K562 (cell line): ENCODE measurements around the gene BTBD2. TPM values are rescaled to one million over a fixed set of nuclear protein-coding genes. Genes with fewer than 3 reads are reported as not detected.

Source experiments
- BRCA1 ChIP-seq, 2 experiments: fragments of 450-650 bp in 1 of 2; sonication (generic) in 1 of 2; formaldehyde crosslinking in 1 of 2; IDR thresholded peaks; 2 replicates each; pipeline versions ENCODE4 v1.5.0 to v1.6.1; 2017 to 2020; ENCODE audit warnings: mild to moderate bottlenecking in 1 of 2, missing genetic modification reagents in 1 of 2
- CCNT2 ChIP-seq: IDR thresholded peaks from 2 replicates; pipeline ENCODE4 v1.6.1; 2011; ENCODE audit warnings: borderline replicate concordance, low read depth, mild to moderate bottlenecking, moderate library complexity, mixed read lengths, low read length; ENCODE audit not compliant: insufficient read length; ENCODE audit errors: extremely low read depth
- ETV6 ChIP-seq, 3 experiments: fragments of 150-350 bp in 1 of 3; sonication (generic) in 1 of 3; formaldehyde crosslinking in 1 of 3; IDR thresholded peaks; 2 replicates each; pipeline versions ENCODE4 v1.6.1 to v1.8.0; 2014 to 2022; ENCODE audit warnings: borderline replicate concordance in 2 of 3, low read depth in 2 of 3, antibody characterized with exemption in 1 of 3, low read length in 1 of 3, mild to moderate bottlenecking in 1 of 3, missing genetic modification reagents in 1 of 3
- KAT7 ChIP-seq: sonication (generic); formaldehyde crosslinking; IDR thresholded peaks from 2 replicates; pipeline ENCODE4 v1.8.0; 2022; ENCODE audit warnings: missing genetic modification reagents, mild to moderate bottlenecking, borderline replicate concordance
- PCBP1 ChIP-seq: fragments of 200-400 bp; formaldehyde crosslinking; IDR thresholded peaks from 2 replicates; pipeline ENCODE4 v1.6.1; 2018; ENCODE audit warnings: mild to moderate bottlenecking, low read depth, low read length; ENCODE audit not compliant: poor library complexity, severe bottlenecking
- POLR2G ChIP-seq: fragments of 200-400 bp; formaldehyde crosslinking; IDR thresholded peaks from 2 replicates; pipeline ENCODE4 v1.6.1; 2017; ENCODE audit warnings: low read depth, mild to moderate bottlenecking, antibody characterized with exemption, low read length, moderate library complexity
- RBM22 ChIP-seq: fragments of 200-400 bp; formaldehyde crosslinking; IDR thresholded peaks from 2 replicates; pipeline ENCODE4 v1.6.1; 2018; ENCODE audit warnings: low read length, low read depth; ENCODE audit not compliant: poor library complexity, severe bottlenecking
- RERE ChIP-seq: sonication (generic); formaldehyde crosslinking; IDR thresholded peaks from 2 replicates; pipeline ENCODE4 v1.8.0; 2023; ENCODE audit warnings: missing genetic modification reagents, mild to moderate bottlenecking, borderline replicate concordance
- SRSF7 ChIP-seq: fragments of 200-400 bp; formaldehyde crosslinking; optimal IDR thresholded peaks from 2 replicates; pipeline ENCODE3; 2017; ENCODE audit warnings: mild to moderate bottlenecking, low read depth, low read length
- TFAP4 ChIP-seq: sonication (generic); formaldehyde crosslinking; IDR thresholded peaks from 2 replicates; pipeline ENCODE4 v1.8.0; 2022; ENCODE audit warnings: missing genetic modification reagents, mild to moderate bottlenecking, moderate library complexity, borderline replicate concordance
- TGIF2 ChIP-seq: sonication (generic); formaldehyde crosslinking; IDR thresholded peaks from 2 replicates; pipeline ENCODE4 v1.8.1; 2022; ENCODE audit warnings: mild to moderate bottlenecking, missing genetic modification reagents, moderate library complexity
- UBTF ChIP-seq, 2 experiments: IDR thresholded peaks; 2 replicates each; pipeline ENCODE4 v1.6.1; 2012; ENCODE audit warnings: improper control_type of control experiment in 2 of 2, low read depth in 2 of 2, low read length in 2 of 2, borderline replicate concordance in 1 of 2
- ZNF740 ChIP-seq, 3 experiments: fragments of 200-800 bp in 1 of 3; sonication (Bioruptor generic) in 1 of 3; sonication (generic) in 1 of 3; formaldehyde crosslinking in 1 of 3; IDR thresholded peaks; 2 replicates each; pipeline versions ENCODE4 v1.6.1 to v1.8.0; 2016 to 2022; ENCODE audit warnings: mild to moderate bottlenecking in 2 of 3, missing compliant biosample characterization in 2 of 3, missing genetic modification characterization in 2 of 3, missing genetic modification reagents in 1 of 3
- polyA plus RNA-seq, 8 experiments: library from polyadenylated mRNA; depleted of rRNA in 4 of 8; stranded (reverse) in 5 of 8; unstranded in 3 of 8; fragments of >200 nt; fragmentation: Nextera tagmentation in 2 of 8; fragmentation: Illumina TruSeq in 1 of 8; extraction: Ambion mirVana in 2 of 8; extraction: Trizol in 1 of 8; gene quantifications; 2 replicates each; pipeline versions ENCODE4 v1.2.1 to v1.2.3, GENCODE V29; 2011 to 2014; ENCODE audit warnings: inconsistent platforms in 1 of 8, missing spikeins in 1 of 8
- total RNA-seq, 7 experiments: library from RNA; depleted of rRNA in 6 of 7; stranded (reverse); fragments of >200 nt in 6 of 7; fragmentation: Illumina TruSeq in 2 of 7; extraction: Trizol in 2 of 7; gene quantifications; 2 replicates each; pipeline versions ENCODE4 v1.2.1 to v1.2.3, GENCODE V29; 2011 to 2021; ENCODE audit warnings: low replicate concordance in 1 of 7

Gene BTBD2
- total and polyA plus RNA-seq, 9 of the 15 experiments (the other 6 are each of a cell fraction or from before 2014, with no cell fraction given), result 0.10 to 15.6 (median 6.9) TPM

- peak in 1 of 2 experiments; percentile 26; a peak in 1 of 4 replicates for TF ChIP-seq UBTF (IDR thresholded peaks at IDR 0.05; ENCODE audit: borderline replicate concordance in 1 of 2, low read depth in 2 of 2, low read length in 2 of 2)
- TF ChIP-seq RBM22, result peak; percentile 98
- TF ChIP-seq ZNF740 (CRISPR knock-in tag; IDR thresholded peaks at IDR 0.05), result peak; percentile 69; the same call in 1 of the 2 replicates
- TF ChIP-seq ZNF740 (tag; IDR thresholded peaks at IDR 0.05), result peak in 1 of 2 experiments; percentile 4; a peak in 1 of 4 replicates
- TF ChIP-seq CCNT2, result peak; percentile 27
- peak; percentile 82 for TF ChIP-seq TFAP4 (CRISPR knock-in tag)
- no peak for TF ChIP-seq BRCA1 (IDR thresholded peaks at IDR 0.05)
- no peak for TF ChIP-seq BRCA1 (CRISPR knock-in tag; IDR thresholded peaks at IDR 0.05)
- TF ChIP-seq POLR2G, result peak; percentile 89
- TF ChIP-seq TGIF2 (CRISPR knock-in tag), result peak; percentile 85; the same call in 1 of the 2 replicates
- TF ChIP-seq PCBP1, result peak; percentile 67
- peak; percentile 37 for TF ChIP-seq SRSF7
- TF ChIP-seq KAT7 (CRISPR knock-in tag), result peak; percentile 81; the same call in 1 of the 2 replicates
- peak; percentile 48; the same call in 1 of the 2 replicates for TF ChIP-seq RERE (CRISPR knock-in tag)
- TF ChIP-seq ETV6 (IDR thresholded peaks at IDR 0.05; ENCODE audit: borderline replicate concordance in 1 of 2, low read depth in 2 of 2, low read length in 1 of 2), result no peak
- TF ChIP-seq ETV6 (CRISPR knock-in tag; IDR thresholded peaks at IDR 0.05; ENCODE audit: borderline replicate concordance), result 0 out of 2 replicates have a peak, but pooled peaks have one; percentile 4
Measured at GRCh38 chr19:2050349-2050990, 35.0 kb upstream of the BTBD2 start (continued).
